HG02759 (cell line): Measurements from ENCODE around the gene EXPH5.
"Not testable (repeated sequence)": the region's sequence is repeated elsewhere in the genome, so short reads cannot be mapped to it uniquely, and the experiment has no call there.

ENCODE experiments used
- ATAC-seq: cut with Tn5 transposase; IDR thresholded peaks from one replicate; pipeline ENCODE4 v1.9.1; 2021; ENCODE audit warnings: mild to moderate bottlenecking, moderate library complexity; ENCODE audit not compliant: unreplicated experiment

Gene EXPH5

DNA sequence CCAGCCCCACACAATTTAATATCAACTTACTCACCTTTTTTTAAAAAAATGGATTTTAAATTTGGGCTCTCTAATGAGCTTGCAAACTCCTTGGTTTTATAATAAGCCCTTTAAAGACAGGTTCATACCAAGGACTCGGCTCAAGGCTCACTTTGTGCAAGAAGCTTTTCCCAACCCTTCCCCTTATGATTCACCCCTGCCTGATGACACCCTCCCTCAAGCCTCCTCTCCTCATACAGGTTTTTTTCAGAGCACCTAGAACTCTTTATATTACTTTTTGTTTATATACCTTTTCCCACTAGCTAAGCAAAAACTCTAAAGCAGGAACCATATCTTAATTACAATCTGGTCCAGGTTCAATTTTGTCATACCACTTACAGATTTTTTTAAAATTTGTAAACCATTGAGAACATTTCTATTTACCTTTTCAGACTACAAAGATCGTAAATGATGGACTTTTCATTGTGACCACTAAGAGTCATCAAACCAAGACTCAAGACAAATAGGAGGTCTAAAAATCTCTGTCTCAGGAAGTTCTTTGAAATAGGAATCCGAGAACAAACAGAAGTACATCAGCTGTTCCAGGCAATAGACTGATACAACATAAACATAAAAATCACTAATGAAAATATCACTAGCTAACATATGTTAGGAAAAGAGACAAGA, 13.1 kb upstream of the EXPH5 start:
- ATAC-seq = no peak

DNA sequence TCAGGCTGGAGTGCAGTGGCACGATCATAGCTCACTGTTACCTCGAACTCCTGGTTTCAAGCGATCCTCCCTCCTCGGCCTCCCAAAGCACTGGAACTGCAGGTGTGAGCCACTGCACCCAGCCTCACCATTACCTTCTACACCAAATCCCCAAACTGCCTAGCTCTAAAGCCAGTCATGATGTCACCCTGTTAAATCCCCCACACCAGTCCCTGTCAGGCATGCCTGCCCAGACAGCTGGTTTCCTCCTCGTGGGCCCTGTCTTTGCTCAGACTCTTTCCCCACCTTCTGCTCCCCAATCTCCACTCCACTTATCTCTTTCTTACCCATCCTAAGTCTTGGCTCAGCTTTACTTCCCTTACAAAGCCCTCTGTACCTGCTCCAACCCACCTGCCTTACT, 12.5 kb upstream of the EXPH5 start:
- ATAC-seq = no peak

GRCh38 chr11:108602818-108603217, 9.2 kb upstream of the EXPH5 start:
- ATAC-seq = not testable (repeated sequence)

- no peak for ATAC-seq
Measured at GRCh38 chr11:108601150-108601549, 7.6 kb upstream of the EXPH5 start.

- no peak for ATAC-seq
Measured at GRCh38 chr11:108599978-108600377, 6.4 kb upstream of the EXPH5 start.

- no peak for ATAC-seq
Measured at GRCh38 chr11:108597736-108598355, 4.3 kb upstream of the EXPH5 start.

DNA sequence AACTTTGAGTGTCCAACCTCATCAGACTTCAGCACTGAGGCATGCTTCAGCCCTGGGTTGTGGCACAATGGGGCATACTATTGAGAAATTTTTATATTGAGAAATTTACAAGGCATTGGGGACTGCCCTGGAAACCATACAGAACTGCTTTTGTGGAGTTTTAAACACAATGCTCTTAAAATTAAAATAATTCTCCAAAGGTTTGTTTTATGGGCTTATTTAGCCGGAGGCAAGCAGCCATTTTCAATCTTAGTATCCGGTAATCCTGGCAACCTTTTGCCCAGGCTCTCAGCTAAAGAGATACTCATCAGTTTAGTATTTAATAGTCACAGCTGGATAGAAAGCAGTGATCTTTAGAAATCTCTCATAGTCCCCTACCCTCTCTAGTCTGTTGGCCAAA, 3.1 kb upstream of the EXPH5 start:
- no peak for ATAC-seq

GRCh38 chr11:108593923-108594434, 411 bp upstream of the EXPH5 start:
- ATAC-seq = no peak

- ATAC-seq = peak; percentile 30
Measured at GRCh38 chr11:108592591-108593213, 866 bp downstream of the EXPH5 start.

GRCh38 chr11:108591893-108592292, 1.7 kb downstream of the EXPH5 start:
- ATAC-seq = no peak

DNA sequence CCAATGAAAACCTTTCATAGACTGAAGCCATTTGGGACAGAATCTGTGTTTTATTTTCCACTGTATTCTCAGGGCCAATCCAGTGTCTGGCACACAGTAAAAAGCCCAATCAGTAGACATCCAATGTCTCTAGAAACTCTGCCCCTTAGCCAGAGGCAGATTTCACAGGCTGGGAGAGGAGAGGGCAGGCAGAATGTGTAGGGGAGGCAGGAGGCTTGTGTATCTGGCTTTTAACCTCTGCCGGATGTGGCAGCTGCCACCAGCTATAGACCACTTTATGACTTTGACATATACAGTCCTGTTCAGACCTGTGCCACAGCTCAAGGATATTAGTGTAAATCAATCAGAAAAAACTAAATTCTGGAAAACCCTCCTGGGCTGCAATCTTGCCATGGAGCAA, 4.4 kb downstream of the EXPH5 start:
- no peak for ATAC-seq

DNA sequence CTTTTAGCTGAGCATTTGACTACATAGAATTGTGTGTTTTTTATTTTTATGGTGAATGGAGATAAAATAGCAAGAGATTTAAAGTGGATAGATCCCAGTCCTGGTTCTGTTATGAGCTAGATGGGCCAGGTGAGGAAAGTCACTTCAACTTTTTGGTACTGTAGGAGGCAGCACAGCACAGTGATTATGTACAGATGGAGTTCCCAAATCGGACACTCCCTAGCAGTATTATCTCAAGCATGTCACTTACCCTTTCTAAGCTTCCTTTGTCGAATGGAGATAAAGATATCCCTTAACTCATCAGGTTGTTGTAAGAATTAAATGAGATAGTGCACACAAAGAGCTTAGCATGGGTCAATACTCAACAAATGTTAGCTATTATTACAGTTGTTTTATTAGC, 5.3 kb downstream of the EXPH5 start:
- no peak for ATAC-seq

- ATAC-seq = peak; percentile 55
Measured at GRCh38 chr11:108587109-108587508, 6.5 kb downstream of the EXPH5 start.

DNA sequence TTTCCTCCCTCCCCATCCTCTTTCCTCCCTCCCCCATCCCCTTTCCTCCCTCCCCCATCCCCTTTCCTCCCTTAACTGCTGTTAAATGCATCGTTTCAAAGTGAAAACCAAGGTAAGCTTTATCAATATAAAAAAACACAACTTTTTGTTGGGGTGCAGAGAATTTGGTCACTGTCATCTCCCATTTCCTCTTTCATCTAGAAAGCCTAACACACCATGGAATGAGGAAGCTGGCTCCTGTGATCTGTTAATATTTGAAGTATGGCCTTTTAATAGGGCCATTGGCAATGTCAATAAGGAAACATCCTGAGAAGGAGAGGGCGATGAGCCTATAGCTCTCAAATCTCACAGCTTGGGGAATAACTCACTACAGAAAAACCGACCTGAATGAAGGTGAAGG, 7.0 kb downstream of the EXPH5 start:
- ATAC-seq = no peak

DNA sequence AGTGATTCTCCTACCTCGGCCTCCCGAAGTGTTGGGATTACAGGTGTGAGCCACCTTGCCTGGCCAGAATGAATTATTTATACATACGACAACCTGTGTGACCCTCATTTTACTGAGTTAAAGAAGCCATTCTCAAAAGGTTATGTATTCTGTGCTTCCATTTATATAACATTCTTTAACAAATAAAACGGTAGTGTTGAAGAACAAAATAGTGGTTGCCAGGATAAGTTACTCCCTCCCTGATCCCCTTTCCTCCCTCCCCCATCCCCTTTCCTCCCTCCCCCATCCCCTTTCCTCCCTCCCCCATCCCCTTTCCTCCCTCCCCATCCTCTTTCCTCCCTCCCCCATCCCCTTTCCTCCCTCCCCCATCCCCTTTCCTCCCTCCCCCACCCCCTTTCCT, 7.4 kb downstream of the EXPH5 start:
- not testable (repeated sequence) for ATAC-seq

- ATAC-seq = no peak
Measured at GRCh38 chr11:108584973-108585372, 8.6 kb downstream of the EXPH5 start.

DNA sequence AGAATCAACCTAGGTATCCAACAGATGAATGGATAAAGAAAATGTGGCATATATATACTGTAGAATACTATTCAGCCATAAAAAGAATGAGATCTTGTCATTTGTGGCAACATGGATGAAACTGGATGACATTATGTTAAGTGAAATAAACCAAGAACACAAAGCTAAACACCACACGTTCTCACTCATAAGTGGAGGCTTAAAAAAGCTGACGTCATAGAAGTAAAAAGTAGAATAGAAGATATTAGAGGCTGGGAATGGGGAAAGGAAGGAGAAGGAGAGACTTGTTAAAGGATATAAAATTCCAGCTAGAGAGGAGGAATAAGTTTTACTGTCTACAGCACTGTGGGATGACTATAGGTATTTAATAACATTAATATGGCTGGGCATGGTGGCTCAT, 12.9 kb downstream of the EXPH5 start:
- no peak for ATAC-seq

- ATAC-seq = no peak
Measured at GRCh38 chr11:108580043-108580442, 13.5 kb downstream of the EXPH5 start.

- no peak for ATAC-seq
Measured at GRCh38 chr11:108576523-108576922, 17.0 kb downstream of the EXPH5 start.

DNA sequence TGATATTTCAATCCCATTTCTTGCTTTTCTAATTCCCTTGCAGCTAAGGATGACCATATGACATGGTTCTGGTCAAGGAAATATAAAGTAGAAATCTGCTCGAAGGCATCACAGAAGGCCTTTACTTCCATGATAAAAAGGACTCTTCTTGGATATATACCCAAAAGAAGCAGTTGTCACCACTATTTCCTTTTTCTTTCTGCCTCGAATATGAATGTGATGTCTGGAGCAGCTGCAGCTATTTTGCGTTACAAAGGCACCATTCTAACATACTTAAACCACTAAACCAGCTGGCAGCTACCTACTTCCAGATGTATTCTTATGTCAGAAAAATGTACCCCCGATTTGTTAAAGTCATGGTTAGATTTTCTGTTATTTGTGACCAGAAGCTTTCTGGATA, 18.9 kb downstream of the EXPH5 start:
- no peak for ATAC-seq

GRCh38 chr11:108571001-108571400, 22.6 kb downstream of the EXPH5 start:
- no peak for ATAC-seq

GRCh38 chr11:108569896-108570295, 23.7 kb downstream of the EXPH5 start:
- no peak for ATAC-seq
